Measurements from ENCODE around the gene PAFAH2. TPM values are rescaled to one million over a fixed set of nuclear protein-coding genes. Genes with fewer than 3 reads are reported as not detected.
"Not testable (repeated sequence)": the region's sequence is repeated elsewhere in the genome, so short reads cannot be mapped to it uniquely, and the experiment has no call there.

The PAFAH2 gene
- total and polyA plus RNA-seq, 2 donors, result 28.2 to 73.1 TPM

DNA sequence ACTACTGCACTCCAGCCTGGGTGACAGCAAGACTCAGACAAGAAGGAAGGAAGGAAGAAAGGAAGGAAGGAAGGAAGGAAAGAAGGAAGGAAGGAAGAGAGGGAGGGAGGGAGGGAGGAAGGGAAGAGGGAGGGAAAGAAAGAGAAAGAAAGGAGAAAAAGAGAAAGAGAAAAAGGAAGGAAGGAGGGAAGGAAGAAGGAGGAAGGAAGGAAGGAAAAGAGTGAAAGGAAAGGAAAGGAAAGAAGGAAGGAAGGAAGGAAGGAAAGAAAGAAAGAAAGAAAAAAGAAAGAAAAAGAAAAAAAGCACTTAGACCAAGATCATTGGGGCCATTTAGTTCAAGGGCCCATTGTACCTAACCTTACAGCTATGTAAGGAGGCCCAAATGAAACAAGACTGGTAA, 42.3 kb downstream of the PAFAH2 start:
- Histone ChIP-seq H3K27me3 (ENCODE audit: control insufficient read depth in 2 of 2, insufficient read depth in 1 of 2, low read length in 1 of 2) (no peaks in the 10 kb centered on the region), H3K4me3 (ENCODE audit: low read length in 2 of 2) (no peak overlapping the region), H3K9me3 (ENCODE audit: control insufficient read depth in 2 of 2, insufficient read depth in 1 of 2, low read length in 1 of 2) (peaks cover 0 to 3% of the 10 kb centered on the region in 2 donors), H3K27ac (ENCODE audit: low read depth in 1 of 2, low read length in 1 of 2) (no peak overlapping the region), H3K36me3 (ENCODE audit: control insufficient read depth in 2 of 2, insufficient read depth in 2 of 2, low read length in 1 of 2) (peaks cover 30 to 50% of the 10 kb centered on the region in 2 donors), H3K4me1 (ENCODE audit: control insufficient read depth in 2 of 2, insufficient read depth in 2 of 2, low read length in 2 of 2) (peaks cover 9 to 25% of the 10 kb centered on the region in 2 donors)
- no peak for DNase-seq (ENCODE audit: low read depth in 6 of 9, low spot score in 9 of 9)

DNA sequence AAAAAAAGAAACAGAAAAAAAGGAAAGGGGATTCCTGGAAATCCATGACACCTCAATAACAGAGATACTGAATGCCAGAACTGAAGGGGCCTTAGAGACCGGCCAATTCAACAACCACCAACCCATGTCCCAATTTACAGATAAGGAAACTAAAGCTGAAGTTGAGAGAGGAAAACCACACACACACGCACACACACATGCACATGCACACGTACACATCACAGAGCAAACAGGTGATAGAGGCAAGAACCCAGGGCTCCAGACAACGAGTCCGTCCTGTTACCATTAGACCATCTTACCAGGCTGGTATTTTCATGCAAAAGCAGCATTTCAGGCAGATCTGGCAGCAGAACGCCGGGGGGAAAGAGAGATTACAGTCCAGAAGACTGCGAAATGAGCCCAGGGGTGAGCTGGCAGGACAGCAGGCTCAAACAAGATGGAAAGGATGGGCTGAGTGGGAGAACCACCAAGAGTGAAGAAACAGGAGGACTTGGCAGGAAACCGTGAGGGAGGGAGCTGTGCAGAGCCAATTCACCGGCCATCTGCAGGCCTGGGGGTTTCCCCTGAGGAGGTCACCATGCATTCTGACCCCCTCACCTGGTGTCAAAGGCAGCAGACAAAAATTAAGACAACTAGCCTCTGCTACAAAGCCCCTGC, 43.5 kb downstream of the PAFAH2 start:
- peak in 7 of 9 donors; percentile 24 to 70 (median 41) for DNase-seq (ENCODE audit: low read depth in 6 of 9, low spot score in 9 of 9)
- 72% methylated on average over 10 of the region's 10 CpGs for WGBS
- Histone ChIP-seq H3K4me1 (ENCODE audit: control insufficient read depth in 2 of 2, insufficient read depth in 2 of 2, low read length in 2 of 2) (peaks cover 15 to 25% of the 10 kb centered on the region in 2 donors), H3K36me3 (ENCODE audit: control insufficient read depth in 2 of 2, insufficient read depth in 2 of 2, low read length in 1 of 2) (peaks cover 22 to 39% of the 10 kb centered on the region in 2 donors), H3K9me3 (ENCODE audit: control insufficient read depth in 2 of 2, insufficient read depth in 1 of 2, low read length in 1 of 2) (peaks cover 2 to 3% of the 10 kb centered on the region in 2 donors), H3K27ac (ENCODE audit: low read depth in 1 of 2, low read length in 1 of 2) (peak overlapping the region in 1 of 2 donors; percentile 76), H3K4me3 (ENCODE audit: low read length in 2 of 2) (no peak overlapping the region), H3K27me3 (ENCODE audit: control insufficient read depth in 2 of 2, insufficient read depth in 1 of 2, low read length in 1 of 2) (no peaks in the 10 kb centered on the region)

DNA sequence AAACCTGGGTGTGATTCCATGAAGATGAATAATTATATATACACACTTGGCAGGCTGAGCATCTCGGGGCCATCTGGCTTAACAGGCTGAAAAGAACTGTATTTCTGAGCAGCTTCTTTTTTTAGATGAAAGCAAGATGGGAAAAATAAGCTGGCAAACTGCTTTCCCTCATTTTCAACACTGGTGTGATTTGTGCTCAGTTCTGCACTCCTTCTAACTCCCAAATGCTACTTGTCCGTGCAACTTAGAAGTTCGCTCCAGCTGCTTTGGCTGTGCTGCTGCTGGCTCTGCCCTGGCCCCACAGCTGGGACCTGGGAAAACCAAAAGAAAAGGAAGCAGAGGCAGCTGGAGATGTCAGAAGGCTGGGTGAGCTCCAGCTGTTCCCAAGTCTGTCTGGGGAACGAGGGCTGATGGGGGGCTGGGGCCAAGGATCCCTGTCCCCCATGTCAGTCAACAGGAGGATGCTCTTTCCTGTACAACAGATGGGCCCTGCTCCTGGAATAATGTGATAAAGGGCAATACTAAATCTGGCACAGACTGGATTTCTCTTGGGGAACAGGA, 44.9 kb downstream of the PAFAH2 start:
- Histone ChIP-seq H3K4me1 (ENCODE audit: control insufficient read depth in 2 of 2, insufficient read depth in 2 of 2, low read length in 2 of 2) (peaks cover 15 to 25% of the 10 kb centered on the region in 2 donors), H3K27ac (ENCODE audit: low read depth in 1 of 2, low read length in 1 of 2) (no peak overlapping the region), H3K36me3 (ENCODE audit: control insufficient read depth in 2 of 2, insufficient read depth in 2 of 2, low read length in 1 of 2) (peaks cover 7 to 24% of the 10 kb centered on the region in 2 donors), H3K4me3 (ENCODE audit: low read length in 2 of 2) (no peak overlapping the region), H3K27me3 (ENCODE audit: control insufficient read depth in 2 of 2, insufficient read depth in 1 of 2, low read length in 1 of 2) (no peaks in the 10 kb centered on the region), H3K9me3 (ENCODE audit: control insufficient read depth in 2 of 2, insufficient read depth in 1 of 2, low read length in 1 of 2) (peaks cover 0 to 2% of the 10 kb centered on the region in 2 donors)
- no peak for DNase-seq (ENCODE audit: low read depth in 6 of 9, low spot score in 9 of 9)
- WGBS, result 96% methylated on average over 4 of the region's 4 CpGs

- WGBS, result 97% methylated on average over 4 of the region's 4 CpGs
- H3K4me3 ChIP-seq (ENCODE audit: low read length in 2 of 2), result no peak overlapping the region
- no peak overlapping the region for H3K27ac ChIP-seq (ENCODE audit: low read depth in 1 of 2, low read length in 1 of 2)
- no peak for DNase-seq (ENCODE audit: low read depth in 6 of 9, low spot score in 9 of 9)
- no peaks in the 10 kb centered on the region for H3K27me3 ChIP-seq (ENCODE audit: control insufficient read depth in 2 of 2, insufficient read depth in 1 of 2, low read length in 1 of 2)
- peaks cover 2 to 9% of the 10 kb centered on the region in 2 donors for H3K9me3 ChIP-seq (ENCODE audit: control insufficient read depth in 2 of 2, insufficient read depth in 1 of 2, low read length in 1 of 2)
- no peaks in the 10 kb centered on the region for H3K36me3 ChIP-seq (ENCODE audit: control insufficient read depth in 2 of 2, insufficient read depth in 2 of 2, low read length in 1 of 2)
- peaks cover 0 to 6% of the 10 kb centered on the region in 2 donors for H3K4me1 ChIP-seq (ENCODE audit: control insufficient read depth in 2 of 2, insufficient read depth in 2 of 2, low read length in 2 of 2)
Measured at GRCh38 chr1:25948641-25949040, 49.2 kb downstream of the PAFAH2 start.

GRCh38 chr1:25947027-25947426, 50.8 kb downstream of the PAFAH2 start:
- H3K4me1 ChIP-seq (ENCODE audit: control insufficient read depth in 2 of 2, insufficient read depth in 2 of 2, low read length in 2 of 2), result peaks cover 0 to 6% of the 10 kb centered on the region in 2 donors
- no peak for DNase-seq (ENCODE audit: low read depth in 6 of 9, low spot score in 9 of 9)
- no peak overlapping the region for H3K27ac ChIP-seq (ENCODE audit: low read depth in 1 of 2, low read length in 1 of 2)
- no peaks in the 10 kb centered on the region for H3K36me3 ChIP-seq (ENCODE audit: control insufficient read depth in 2 of 2, insufficient read depth in 2 of 2, low read length in 1 of 2)
- H3K4me3 ChIP-seq (ENCODE audit: low read length in 2 of 2), result no peak overlapping the region
- H3K9me3 ChIP-seq (ENCODE audit: control insufficient read depth in 2 of 2, insufficient read depth in 1 of 2, low read length in 1 of 2), result peaks cover 2 to 12% of the 10 kb centered on the region in 2 donors
- H3K27me3 ChIP-seq (ENCODE audit: control insufficient read depth in 2 of 2, insufficient read depth in 1 of 2, low read length in 1 of 2), result no peaks in the 10 kb centered on the region
- 96% methylated on average over 2 of the region's 2 CpGs for WGBS

- 97% methylated on average over 5 of the region's 5 CpGs for WGBS
Measured at GRCh38 chr1:25945761-25946160, 52.1 kb downstream of the PAFAH2 start.

GRCh38 chr1:25944986-25945385, 52.9 kb downstream of the PAFAH2 start:
- WGBS, result 97% methylated on average over 3 of the region's 3 CpGs
- Histone ChIP-seq H3K27me3 (ENCODE audit: control insufficient read depth in 2 of 2, insufficient read depth in 1 of 2, low read length in 1 of 2) (no peaks in the 10 kb centered on the region), H3K27ac (ENCODE audit: low read depth in 1 of 2, low read length in 1 of 2) (no peak overlapping the region), H3K9me3 (ENCODE audit: control insufficient read depth in 2 of 2, insufficient read depth in 1 of 2, low read length in 1 of 2) (peaks cover 2 to 17% of the 10 kb centered on the region in 2 donors), H3K4me3 (ENCODE audit: low read length in 2 of 2) (no peak overlapping the region), H3K36me3 (ENCODE audit: control insufficient read depth in 2 of 2, insufficient read depth in 2 of 2, low read length in 1 of 2) (no peaks in the 10 kb centered on the region), H3K4me1 (ENCODE audit: control insufficient read depth in 2 of 2, insufficient read depth in 2 of 2, low read length in 2 of 2) (peaks cover 0 to 1% of the 10 kb centered on the region in 2 donors)
- no peak for DNase-seq (ENCODE audit: low read depth in 6 of 9, low spot score in 9 of 9)

More at GRCh38 chr1:25945761-25946160, 52.1 kb downstream of the PAFAH2 start:
- Histone ChIP-seq H3K27me3 (ENCODE audit: control insufficient read depth in 2 of 2, insufficient read depth in 1 of 2, low read length in 1 of 2) (no peaks in the 10 kb centered on the region), H3K9me3 (ENCODE audit: control insufficient read depth in 2 of 2, insufficient read depth in 1 of 2, low read length in 1 of 2) (peaks cover 2 to 17% of the 10 kb centered on the region in 2 donors), H3K4me3 (ENCODE audit: low read length in 2 of 2) (no peak overlapping the region), H3K36me3 (ENCODE audit: control insufficient read depth in 2 of 2, insufficient read depth in 2 of 2, low read length in 1 of 2) (no peaks in the 10 kb centered on the region), H3K4me1 (ENCODE audit: control insufficient read depth in 2 of 2, insufficient read depth in 2 of 2, low read length in 2 of 2) (peaks cover 0 to 6% of the 10 kb centered on the region in 2 donors), H3K27ac (ENCODE audit: low read depth in 1 of 2, low read length in 1 of 2) (no peak overlapping the region)
- DNase-seq (ENCODE audit: low read depth in 6 of 9, low spot score in 9 of 9), result no peak

GRCh38 chr1:25943511-25943910, 54.4 kb downstream of the PAFAH2 start:
- not testable (repeated sequence) for H3K27ac ChIP-seq (ENCODE audit: low read depth in 1 of 2, low read length in 1 of 2); H3K4me1 ChIP-seq (ENCODE audit: control insufficient read depth in 2 of 2, insufficient read depth in 2 of 2, low read length in 2 of 2); H3K4me3 ChIP-seq (ENCODE audit: low read length in 2 of 2); H3K27me3 ChIP-seq (ENCODE audit: control insufficient read depth in 2 of 2, insufficient read depth in 1 of 2, low read length in 1 of 2); H3K36me3 ChIP-seq (ENCODE audit: control insufficient read depth in 2 of 2, insufficient read depth in 2 of 2, low read length in 1 of 2); DNase-seq (ENCODE audit: low read depth in 6 of 9, low spot score in 9 of 9)
- H3K9me3 ChIP-seq (ENCODE audit: control insufficient read depth in 2 of 2, insufficient read depth in 1 of 2, low read length in 1 of 2), result peaks cover 0 to 17% of the 10 kb centered on the region in 2 donors
- 85% methylated on average over 5 of the region's 5 CpGs for WGBS

DNA sequence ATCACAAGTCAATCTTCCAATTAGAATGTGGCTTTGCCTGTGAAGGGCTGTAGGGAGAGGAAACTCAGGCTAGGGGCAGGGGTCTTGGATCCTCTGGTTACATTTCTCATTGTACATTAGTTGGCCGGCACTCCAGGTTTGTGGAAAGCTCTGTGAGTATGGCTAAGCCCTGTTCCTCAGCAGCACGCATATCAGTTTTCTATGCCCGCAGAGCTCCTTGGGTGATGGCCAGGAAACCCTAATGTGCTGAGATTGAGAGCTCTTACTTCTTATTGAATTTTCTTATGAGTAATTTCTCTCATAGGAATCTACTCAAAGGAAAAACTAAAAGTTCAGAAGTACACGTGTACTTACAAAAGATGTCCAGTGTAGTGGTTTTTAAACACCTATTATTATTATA, 60.9 kb downstream of the PAFAH2 start:
- no peaks in the 10 kb centered on the region for H3K4me1 ChIP-seq (ENCODE audit: control insufficient read depth in 2 of 2, insufficient read depth in 2 of 2, low read length in 2 of 2)
- no peak for DNase-seq (ENCODE audit: low read depth in 6 of 9, low spot score in 9 of 9)
- no peaks in the 10 kb centered on the region for H3K27me3 ChIP-seq (ENCODE audit: control insufficient read depth in 2 of 2, insufficient read depth in 1 of 2, low read length in 1 of 2)
- no peak overlapping the region for H3K4me3 ChIP-seq (ENCODE audit: low read length in 2 of 2)
- 94% methylated on average over 4 of the region's 4 CpGs for WGBS
- H3K9me3 ChIP-seq (ENCODE audit: control insufficient read depth in 2 of 2, insufficient read depth in 1 of 2, low read length in 1 of 2), result peaks cover 0 to 4% of the 10 kb centered on the region in 2 donors
- H3K27ac ChIP-seq (ENCODE audit: low read depth in 1 of 2, low read length in 1 of 2), result no peak overlapping the region
- no peaks in the 10 kb centered on the region for H3K36me3 ChIP-seq (ENCODE audit: control insufficient read depth in 2 of 2, insufficient read depth in 2 of 2, low read length in 1 of 2)
